ENCODE measurements around the gene PRCD. TPM values are rescaled to one million over a fixed set of nuclear protein-coding genes. Genes with fewer than 3 reads are reported as not detected.

Gene PRCD
- total RNA-seq, 1 donor from 2014 or later = 5.8 TPM

- no peak for DNase-seq (ENCODE audit: low read depth)
- no peak overlapping the region for H3K4me3 ChIP-seq (ENCODE audit: low read depth, low read length)
- TF ChIP-seq CTCF (conservative IDR thresholded peaks at IDR 0.05; ENCODE audit: low read depth, low read length) = no peak
These were observed 27.2 kb downstream of the PRCD start for GRCh38 chr17:76566988-76567431.

GRCh38 chr17:76567634-76568432 is 28.0 kb downstream of the PRCD start:
- DNase-seq (ENCODE audit: low read depth) = no peak
- TF ChIP-seq CTCF (conservative IDR thresholded peaks at IDR 0.05; ENCODE audit: low read depth, low read length) = no peak
- H3K4me3 ChIP-seq (ENCODE audit: low read depth, low read length) = no peak overlapping the region

GRCh38 chr17:76568811-76569221 is 29.0 kb downstream of the PRCD start:
- no peak for TF ChIP-seq CTCF (conservative IDR thresholded peaks at IDR 0.05; ENCODE audit: low read depth, low read length)
- no peak overlapping the region for H3K4me3 ChIP-seq (ENCODE audit: low read depth, low read length)
- DNase-seq (ENCODE audit: low read depth) = no peak

GRCh38 chr17:76569607-76570279 is 29.9 kb downstream of the PRCD start:
- TF ChIP-seq CTCF (conservative IDR thresholded peaks at IDR 0.05; ENCODE audit: low read depth, low read length) = no peak
- H3K4me3 ChIP-seq (ENCODE audit: low read depth, low read length) = no peak overlapping the region
- DNase-seq (ENCODE audit: low read depth) = no peak

GRCh38 chr17:76570457-76570856 is 30.6 kb downstream of the PRCD start:
- no peak overlapping the region for H3K4me3 ChIP-seq (ENCODE audit: low read depth, low read length)
- DNase-seq (ENCODE audit: low read depth) = no peak
- TF ChIP-seq CTCF (conservative IDR thresholded peaks at IDR 0.05; ENCODE audit: low read depth, low read length) = no peak

GRCh38 chr17:76570877-76571471 is 31.1 kb downstream of the PRCD start:
- TF ChIP-seq CTCF (conservative IDR thresholded peaks at IDR 0.05; ENCODE audit: low read depth, low read length) = no peak
- DNase-seq (ENCODE audit: low read depth) = no peak

More at GRCh38 chr17:76570877-76571471, 31.1 kb downstream of the PRCD start:
- H3K4me3 ChIP-seq (ENCODE audit: low read depth, low read length) = no peak overlapping the region
